Measurements from ENCODE around the gene TULP4.
"Not testable (repeated sequence)": the region's sequence is repeated elsewhere in the genome, so short reads cannot be mapped to it uniquely, and the experiment has no call there.

Gene TULP4

DNA sequence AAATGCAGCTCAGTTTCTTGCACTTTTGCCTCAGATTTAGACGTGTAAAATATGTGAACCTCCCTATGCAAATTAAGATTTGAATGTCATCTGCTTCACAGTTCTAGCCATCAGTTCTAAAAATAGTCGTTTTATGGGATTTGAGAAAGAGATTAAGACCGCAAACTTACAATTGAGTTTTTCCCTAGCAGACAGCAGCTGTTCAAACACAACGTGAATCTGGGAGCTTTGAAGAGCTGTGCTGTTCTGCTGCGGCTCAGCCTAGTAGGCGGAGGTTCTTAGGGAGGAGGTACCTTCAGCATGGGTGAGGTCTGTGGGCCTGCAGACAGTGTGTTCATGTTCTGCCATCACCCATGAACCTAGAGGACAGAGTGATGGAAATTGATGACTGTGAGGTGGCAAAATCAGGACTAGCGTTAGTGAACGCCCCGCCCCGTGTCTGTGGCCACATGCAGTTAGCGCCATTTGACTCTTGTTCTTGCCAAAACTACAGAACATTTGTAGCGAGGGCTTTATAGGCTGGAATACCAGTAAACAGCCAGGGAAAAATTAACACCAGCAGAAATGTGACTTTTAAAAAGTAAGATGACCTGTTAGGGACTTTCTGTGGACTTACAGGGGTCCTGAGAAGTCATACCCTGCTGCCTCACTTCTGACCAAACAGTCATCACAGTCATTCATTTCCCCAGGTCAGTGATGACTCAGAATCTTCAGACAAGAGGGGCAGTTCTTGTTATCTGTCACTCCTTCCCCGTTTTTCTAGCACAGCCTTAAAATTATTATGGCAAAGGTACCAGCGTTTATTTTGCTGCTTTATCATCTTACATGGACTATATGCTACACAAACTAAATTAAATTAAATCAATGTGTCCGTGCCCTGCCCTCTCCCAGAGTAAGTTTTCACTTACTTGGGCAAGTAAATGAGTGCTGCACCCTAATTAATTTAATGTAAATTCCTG, 163.4 kb downstream of the TULP4 start:
- DNase-seq: no peak

DNA sequence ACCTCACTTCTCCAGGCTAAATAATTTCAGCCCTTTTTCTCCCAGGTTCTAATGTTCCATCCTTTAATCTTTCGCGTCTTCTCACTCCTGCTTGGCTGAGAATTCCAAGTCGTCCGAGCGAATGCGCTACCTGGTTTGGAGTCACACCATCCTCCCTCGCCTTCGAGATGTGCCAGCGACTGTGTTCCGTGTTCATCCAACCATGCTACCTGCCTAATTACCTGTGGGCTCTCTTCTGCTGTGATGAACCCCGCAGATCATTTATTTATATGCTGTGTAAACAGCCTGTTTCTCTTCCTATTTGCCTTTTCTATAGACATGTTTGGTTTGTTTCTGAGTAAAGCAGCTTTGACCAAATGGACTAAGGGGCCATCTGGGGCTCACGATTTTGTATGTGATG, 164.1 kb downstream of the TULP4 start:
- no peak for DNase-seq

DNA sequence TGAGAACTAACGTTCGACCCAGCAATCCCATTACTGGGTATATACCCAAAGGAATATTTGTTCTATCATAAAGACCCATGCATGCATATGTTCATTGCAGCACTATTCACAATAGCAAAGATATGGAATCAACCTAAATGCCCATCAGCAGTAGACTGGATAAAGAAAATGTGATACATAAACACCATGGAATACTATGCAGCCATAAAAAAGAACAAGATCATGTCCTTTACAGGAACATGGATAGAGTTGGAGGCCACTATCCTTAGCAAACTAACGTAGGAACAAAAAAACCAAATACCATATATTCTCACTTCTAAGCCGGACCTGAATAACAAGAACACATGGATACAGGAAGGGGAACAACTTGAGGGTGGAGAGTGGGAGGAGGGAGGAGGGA, 165.5 kb downstream of the TULP4 start:
- DNase-seq: not testable (repeated sequence)

DNA sequence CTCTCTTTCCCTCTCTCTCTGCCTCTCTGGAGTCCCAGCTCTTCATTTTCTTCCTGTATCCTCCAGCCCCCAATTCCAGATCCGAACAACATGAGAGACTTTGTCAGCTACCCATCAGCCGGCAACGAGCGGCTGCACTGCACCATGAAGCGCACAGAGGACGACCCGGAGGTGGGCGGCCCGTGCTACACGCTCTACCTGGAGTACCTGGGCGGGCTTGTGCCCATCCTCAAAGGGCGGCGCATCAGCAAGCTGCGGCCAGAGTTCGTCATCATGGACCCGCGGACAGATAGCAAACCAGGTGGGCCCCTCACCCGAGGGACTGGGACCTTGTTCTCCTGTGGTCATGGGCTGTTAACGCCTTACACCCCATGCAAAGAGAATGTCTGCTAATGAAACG, 168.7 kb downstream of the TULP4 start:
- DNase-seq: no peak

DNA sequence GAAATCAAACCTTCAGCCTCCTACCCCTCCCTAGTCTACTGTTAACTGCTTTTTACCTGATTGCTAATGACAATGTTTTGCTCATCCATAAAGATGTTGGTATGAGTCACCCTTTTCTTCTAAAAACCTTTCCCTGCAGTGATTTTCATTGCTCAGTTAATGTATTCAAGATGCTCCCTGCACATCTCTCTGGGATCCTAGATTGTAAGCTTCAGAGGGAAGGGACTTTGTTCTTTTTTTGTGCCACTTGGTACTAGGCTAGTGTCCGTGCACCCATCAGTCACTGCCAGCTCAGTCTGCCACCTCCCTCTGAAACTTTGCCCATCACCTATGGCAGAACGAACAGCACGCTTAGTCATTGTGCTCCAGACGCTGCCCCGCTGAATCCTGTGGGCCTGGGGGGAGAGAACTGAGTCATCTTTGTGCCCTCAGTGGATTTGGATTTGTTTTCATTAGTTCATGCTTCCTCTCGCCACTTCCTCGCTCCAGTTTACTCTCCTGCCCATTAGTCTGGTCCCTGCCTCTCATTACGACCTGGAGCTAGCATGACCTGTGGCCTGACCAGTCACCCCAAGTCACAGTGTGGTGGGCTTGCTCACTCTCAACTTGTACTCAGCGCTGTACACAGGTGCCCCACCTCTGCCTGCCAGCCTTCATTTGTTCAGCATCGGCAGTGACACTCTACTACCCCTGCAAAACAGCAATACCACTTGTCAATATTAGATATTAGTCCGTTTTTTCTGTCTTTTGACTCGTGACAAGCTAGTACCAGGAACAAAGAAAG, 169.6 kb downstream of the TULP4 start:
- DNase-seq: no peak

DNA sequence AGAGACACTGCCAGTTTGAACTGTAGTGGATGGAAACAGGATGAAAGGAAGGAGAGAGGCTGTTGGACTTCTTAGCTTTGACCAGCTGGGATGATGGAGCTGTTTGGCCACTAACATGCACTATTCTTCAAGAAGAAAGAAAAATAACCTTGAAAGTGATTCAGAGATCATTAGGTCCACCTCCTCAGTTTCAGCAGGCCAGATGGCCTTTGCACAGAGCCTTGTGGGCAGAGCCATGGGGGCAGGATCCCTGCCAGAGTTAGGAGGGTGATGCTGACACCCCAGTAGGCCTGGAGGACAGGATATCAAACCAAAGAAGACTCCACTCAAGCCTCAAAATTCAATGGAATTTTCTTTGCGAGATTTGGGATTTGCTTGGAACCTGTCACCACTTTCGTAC, 173.2 kb downstream of the TULP4 start:
- no peak for DNase-seq

DNA sequence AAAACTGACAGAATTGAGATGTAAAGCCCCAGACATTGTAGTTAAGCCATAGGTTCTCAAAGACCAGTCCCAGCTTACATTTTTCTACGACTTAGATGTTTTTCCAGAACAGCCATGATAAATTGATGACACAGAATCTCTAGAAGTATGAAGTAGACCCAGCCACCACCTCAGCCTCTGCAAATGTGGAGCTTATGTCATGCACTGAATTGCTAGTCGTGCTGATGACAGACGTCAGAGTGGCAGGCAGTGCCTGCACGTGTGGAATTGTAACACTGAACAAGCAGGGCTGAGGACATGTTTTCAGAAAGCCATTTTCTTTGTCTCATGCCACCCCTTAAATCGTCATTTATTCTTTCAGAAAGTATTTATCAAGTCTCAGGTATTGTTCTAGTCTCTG, 175.2 kb downstream of the TULP4 start:
- DNase-seq: no peak

DNA sequence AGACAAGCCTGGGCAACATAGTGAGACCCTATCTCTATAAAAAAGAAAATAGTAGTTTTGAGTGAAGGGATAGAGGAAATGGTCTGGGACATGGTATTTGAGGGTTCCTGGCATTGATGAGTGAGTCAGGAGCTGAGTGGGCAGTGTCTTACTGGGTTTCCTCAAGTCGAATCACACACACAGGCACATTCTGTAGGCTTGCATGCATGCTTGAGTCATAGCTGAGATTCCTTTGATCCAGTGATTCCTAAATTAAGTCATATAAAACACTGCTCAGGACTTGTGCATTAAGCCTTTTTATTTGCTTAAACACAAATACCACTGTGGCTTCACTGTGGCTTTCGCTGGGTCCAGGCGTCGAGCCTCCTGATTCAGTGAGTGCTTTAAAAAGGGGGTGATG, 175.8 kb downstream of the TULP4 start:
- no peak for DNase-seq

DNA sequence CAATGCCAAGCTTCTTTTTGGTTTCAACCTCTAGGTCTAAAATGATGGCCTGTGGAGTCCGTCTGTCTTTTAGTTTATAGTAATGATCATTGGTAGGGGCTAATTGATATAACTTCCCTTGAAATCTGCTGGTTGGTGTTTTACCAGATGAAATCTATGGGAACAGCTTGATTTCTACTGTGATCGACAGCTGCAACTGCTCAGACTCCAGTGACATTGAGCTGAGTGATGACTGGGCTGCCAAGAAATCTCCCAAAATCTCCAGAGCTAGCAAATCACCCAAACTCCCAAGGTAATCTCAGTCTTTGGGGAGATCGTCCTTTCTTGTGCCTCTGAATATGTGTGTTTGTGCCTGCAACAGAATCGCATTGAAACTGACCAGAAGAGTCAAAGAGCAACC, 177.2 kb downstream of the TULP4 start:
- DNase-seq: no peak

DNA sequence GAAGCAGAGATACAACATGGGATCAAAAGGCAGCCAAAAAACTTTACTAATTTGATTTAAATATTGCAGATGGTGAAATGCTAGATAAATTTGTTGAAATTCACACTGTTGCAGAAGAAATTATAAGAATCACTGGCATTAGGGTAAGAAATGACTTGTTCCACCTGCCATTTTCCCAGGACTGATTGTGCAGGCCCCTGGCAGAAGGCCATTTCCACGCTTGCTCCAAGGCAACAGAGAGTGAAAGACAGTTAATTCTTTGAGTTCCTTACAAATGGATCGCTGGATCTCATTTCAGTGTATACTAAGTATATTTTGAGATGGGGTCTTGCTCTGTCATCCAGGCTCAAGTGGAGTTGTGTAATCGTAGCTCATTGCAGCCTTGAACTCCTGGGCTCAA, 180.6 kb downstream of the TULP4 start:
- DNase-seq: no peak

DNA sequence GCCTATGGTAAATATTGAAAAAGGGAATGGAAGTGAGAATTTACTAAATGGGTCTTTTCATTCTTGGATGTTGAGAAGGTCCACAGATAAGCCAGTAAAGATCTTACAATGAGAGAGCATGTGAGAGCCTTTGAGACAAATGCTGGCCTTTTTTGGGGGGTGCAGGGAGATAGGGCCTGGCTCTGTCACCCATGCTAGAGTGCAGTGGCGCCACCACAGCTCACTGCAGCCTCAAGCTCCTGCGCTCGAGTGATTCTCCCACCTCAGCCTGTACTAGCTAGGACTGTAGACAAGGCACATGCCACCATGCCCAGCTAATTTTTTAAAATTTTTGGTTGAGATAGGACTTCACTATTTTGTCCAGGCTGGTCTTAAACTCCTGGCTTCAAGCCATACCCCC, 184.4 kb downstream of the TULP4 start:
- no peak for DNase-seq

DNA sequence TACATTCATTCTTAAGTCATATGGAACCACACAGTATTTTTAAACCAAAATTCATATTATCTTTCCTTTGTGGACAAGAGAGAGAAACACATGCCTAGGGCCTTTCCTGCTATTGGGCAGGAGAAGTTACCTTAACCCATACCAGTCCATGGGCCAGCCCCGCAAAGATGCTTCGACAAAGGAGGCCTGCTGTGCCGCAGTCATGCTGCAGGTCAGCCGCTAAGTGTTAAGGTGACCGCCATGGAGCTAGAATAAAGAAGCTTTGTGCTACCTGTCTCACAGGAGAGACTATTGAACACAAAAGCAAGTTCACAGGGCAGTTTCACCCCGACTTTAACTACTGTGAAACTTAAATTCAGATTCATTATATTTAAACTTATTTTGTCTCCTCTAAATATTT, 185.4 kb downstream of the TULP4 start:
- no peak for DNase-seq

DNA sequence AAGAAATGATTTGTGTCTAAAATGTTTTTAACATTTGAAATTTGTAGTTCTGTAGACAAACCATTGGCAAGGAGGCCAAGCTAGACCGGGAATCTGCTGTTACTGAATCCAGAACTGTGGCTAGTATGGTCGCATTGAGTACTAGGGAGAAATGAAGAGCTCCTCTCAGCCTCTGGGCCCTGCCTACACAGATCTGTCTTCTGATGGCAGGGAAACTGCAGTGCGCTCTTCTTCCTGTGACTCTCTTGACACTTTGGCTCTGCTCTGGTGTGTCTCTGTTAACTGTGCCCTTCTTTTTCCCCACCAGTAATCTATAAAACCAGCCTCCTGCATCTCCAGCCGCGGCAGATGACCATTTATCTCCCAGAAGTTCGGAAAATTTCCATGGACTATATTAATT, 186.1 kb downstream of the TULP4 start:
- DNase-seq: no peak

DNA sequence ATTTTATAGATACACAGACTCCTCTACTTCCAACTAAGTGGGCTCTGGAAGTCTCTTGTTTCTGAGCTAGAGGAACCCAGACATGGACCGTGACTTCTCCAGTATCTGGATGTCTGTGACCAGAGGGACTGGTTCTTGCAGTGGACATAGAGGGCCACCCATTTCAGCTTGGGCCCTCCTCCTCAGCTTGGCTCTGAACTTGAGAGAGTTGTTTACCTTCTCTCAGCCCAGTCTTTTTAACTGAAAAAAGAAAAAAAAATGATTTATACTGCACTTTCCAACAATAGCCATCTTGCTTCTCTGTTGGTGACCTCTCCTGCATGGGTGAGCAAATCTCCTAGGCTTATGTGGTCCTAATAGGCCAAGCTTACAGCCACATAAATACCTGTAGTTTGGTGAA, 187.3 kb downstream of the TULP4 start:
- DNase-seq: no peak

DNA sequence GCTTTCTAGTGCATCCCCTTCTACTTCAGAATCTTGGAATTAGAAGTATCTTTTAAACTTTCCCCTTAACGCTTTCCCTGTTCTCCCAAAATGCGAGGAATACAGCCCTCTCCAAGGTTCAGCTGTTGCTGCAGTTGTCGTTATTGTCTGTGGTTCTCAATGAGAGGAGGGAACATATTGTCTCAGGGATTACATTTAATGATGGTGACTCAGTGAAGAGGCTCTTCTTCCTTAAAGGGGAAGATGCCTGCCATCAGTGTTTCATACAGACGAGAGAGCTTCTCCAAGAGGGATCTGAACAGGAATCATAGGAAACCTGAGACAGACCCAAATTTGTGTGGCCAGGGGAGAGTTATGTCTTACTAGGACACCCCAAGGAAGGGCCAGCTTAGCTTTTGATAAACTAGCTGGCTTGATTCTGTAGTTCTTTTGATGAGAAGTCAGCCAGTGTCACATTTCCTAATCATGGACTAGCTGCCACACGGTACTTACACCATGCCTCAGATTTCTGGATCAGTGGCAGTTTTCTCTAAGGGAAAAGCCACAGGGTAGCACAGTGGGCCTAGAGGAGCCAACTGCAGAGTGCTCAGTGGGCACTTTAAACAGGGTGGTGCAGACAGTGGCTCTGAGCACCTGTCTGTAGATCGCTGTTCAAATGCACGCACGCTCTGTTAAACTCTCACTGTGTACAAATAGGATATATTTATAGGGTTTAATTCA, 187.9 kb downstream of the TULP4 start:
- DNase-seq: no peak

DNA sequence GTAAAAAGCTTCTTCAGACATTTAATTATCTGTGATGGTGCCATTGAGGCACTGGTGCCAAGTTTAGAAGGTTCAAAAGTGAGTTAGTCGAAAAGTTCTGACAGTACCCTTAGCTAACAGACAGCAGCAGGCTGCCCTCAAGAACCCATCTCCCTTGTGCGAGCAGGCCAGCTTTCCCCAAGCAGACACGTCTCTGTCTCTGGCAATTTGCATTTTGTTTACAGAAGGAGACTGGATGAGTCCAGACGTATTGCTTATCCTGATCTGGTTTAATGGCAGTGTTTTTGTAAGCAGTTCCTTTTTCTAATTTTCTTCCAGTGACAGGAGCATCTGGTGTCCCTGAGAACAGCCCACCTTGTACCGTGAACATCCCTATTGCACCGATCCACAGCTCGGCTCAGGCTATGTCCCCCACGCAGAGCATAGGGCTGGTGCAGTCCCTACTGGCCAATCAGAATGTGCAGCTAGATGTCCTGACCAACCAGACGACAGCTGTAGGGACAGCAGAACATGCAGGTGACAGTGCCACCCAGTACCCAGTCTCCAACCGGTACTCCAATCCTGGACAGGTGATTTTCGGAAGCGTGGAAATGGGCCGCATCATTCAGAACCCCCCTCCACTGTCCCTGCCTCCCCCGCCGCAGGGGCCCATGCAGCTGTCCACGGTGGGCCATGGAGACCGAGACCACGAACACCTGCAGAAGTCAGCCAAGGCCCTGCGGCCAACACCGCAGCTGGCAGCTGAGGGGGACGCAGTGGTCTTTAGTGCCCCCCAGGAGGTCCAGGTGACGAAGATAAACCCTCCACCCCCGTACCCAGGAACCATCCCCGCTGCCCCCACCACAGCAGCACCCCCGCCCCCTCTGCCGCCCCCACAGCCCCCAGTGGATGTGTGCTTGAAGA, 189.3 kb downstream of the TULP4 start:
- DNase-seq: no peak

DNA sequence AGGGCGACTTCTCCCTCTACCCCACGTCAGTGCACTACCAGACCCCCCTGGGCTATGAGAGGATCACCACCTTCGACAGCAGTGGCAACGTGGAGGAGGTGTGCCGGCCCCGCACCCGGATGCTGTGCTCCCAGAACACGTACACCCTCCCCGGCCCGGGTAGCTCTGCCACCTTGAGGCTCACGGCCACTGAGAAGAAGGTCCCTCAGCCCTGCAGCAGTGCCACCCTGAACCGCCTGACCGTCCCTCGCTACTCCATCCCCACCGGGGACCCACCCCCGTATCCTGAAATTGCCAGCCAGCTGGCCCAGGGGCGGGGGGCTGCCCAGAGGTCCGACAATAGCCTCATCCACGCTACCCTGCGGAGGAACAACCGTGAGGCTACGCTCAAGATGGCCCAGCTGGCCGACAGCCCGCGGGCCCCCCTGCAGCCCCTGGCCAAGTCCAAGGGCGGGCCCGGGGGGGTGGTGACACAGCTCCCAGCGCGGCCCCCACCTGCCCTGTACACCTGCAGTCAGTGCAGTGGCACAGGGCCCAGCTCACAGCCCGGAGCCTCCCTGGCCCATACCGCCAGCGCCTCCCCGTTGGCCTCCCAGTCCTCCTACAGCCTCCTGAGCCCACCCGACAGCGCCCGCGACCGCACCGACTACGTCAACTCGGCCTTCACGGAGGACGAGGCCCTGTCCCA, 190.1 kb downstream of the TULP4 start:
- DNase-seq: no peak

DNA sequence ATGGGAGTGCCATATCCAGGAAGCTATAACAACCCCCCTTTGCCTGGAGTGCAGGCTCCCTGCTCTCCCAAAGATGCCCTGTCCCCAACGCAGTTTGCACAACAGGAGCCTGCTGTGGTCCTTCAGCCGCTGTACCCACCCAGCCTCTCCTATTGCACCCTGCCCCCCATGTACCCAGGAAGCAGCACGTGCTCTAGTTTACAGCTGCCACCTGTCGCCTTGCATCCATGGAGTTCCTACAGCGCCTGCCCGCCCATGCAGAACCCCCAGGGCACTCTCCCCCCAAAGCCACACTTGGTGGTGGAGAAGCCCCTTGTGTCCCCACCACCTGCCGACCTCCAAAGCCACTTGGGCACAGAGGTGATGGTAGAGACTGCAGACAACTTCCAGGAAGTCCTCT, 191.0 kb downstream of the TULP4 start:
- no peak for DNase-seq

DNA sequence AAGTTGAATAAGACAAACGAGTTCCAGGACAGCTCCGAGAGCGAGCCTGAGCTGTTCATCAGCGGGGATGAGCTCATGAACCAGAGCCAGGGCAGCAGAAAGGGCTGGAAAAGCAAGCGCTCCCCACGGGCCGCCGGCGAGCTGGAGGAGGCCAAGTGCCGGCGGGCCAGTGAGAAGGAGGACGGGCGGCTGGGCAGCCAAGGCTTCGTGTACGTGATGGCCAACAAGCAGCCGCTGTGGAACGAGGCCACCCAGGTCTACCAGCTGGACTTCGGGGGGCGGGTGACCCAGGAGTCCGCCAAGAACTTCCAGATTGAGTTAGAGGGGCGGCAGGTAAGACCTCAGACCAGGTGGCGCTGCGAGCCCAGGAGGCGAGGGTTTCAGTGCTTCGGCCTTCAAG, 191.6 kb downstream of the TULP4 start:
- no peak for DNase-seq

DNA sequence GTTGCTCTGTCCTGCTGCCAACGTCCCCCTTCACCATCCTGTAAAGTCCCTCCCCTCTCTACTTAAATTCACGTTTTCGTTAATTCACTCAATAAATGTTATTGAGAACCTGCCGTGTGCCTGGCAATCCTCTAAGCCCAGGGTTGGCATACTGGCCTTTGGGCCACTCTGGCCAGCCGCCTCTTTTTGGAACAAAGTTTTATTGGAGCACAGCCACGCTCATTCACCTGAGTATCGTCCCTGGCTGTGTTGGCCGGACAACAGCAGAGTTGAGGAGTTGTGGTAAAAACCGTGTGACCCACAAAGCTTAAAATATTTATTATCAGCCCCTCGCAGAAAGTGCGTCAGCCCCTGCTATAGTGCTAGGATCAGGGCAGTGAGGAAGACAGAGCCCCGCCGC, 192.9 kb downstream of the TULP4 start:
- DNase-seq: no peak

DNA sequence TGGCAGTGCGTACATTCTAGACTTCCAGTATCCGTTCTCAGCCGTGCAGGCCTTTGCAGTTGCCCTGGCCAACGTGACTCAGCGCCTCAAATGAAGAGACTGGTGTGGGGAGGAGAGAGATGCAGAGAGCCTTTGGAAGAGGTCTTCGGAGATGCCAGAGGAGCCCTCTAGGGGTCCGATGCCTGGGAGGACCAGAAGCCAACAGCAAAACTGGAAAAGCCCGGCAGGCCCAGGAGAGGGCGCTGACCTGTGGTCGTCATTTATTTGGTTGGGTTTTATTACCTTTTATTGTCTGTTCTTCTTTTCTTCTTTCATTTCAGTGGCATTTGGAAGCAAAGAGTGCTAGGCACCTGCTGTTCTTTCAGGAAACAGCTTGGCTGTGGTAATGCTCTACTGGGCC, 194.3 kb downstream of the TULP4 start:
- DNase-seq: no peak

DNA sequence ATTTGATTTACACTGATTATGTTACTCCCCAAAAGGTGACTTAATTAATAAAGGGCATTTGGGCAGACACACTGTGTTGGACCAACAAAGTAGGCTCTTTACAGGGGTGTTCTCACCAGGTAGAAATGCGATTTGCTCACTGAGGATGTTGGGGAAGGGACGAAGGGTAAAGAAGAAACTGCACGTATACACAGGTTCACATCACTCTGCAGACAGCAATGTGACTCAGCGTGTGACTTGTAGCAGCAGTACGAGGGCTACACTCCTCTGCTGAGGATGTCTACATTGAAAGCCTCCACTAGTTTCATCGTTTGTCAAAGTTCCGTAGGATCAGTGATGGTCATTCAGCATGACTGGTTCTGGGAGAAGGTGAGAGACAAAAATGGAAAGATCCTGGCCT, 194.9 kb downstream of the TULP4 start:
- DNase-seq: no peak
